SK-N-SH (cell line): ENCODE measurements around the gene UBASH3B. TPM values are rescaled to one million over a fixed set of nuclear protein-coding genes. Genes with fewer than 3 reads are reported as not detected.

Experiments
- CTCF ChIA-PET: fragments of 300-600, 350-600 bp; formaldehyde crosslinking; extraction: SDS; loops from one replicate; lab custom pipeline; 2021; lab: Yijun Ruan, JAX
- POLR2A ChIA-PET: fragments of 350-600 bp; sonication (Branson Sonifier 250); formaldehyde crosslinking; extraction: SDS; loops from one replicate; lab custom pipeline; 2020; ENCODE audit warnings: antibody characterized with exemption, inconsistent platforms; lab: Yijun Ruan, JAX
- DNase-seq: peaks from one replicate; pipeline ENCODE4 v3.0.0; 2012
- H2AFZ ChIP-seq: fragments of 200-600 bp; sonication (generic); 2 replicates; pipeline ENCODE4 v1.8.1; 2016; ENCODE audit warnings: antibody characterized with exemption, mild to moderate bottlenecking, low read depth
- H3F3A ChIP-seq: fragments of 200-600 bp; sonication (generic); replicated peaks from 2 replicates; pipeline ENCODE3; 2016; ENCODE audit warnings: antibody characterized with exemption, mild to moderate bottlenecking; ENCODE audit not compliant: insufficient read depth
- H3K27ac ChIP-seq, 2 experiments: fragments of 200-500 bp in 1 of 2; fragments of 200-600 bp in 1 of 2; sonication (Bioruptor generic) in 1 of 2; sonication (generic), shearing (Covaris generic) in 1 of 2; 2 replicates each; pipeline versions ENCODE4 v1.5.1 to v1.6.1; 2014 to 2016; ENCODE audit warnings: low read depth in 2 of 2, inconsistent platforms in 1 of 2, low read length in 1 of 2, mild to moderate bottlenecking in 1 of 2, mixed read lengths in 1 of 2
- H3K27me3 ChIP-seq: fragments of 200-600 bp; sonication (generic), shearing (Covaris generic); 2 replicates; pipeline ENCODE4 v1.6.1; 2016; ENCODE audit warnings: mixed run types; ENCODE audit not compliant: insufficient read depth
- H3K36me3 ChIP-seq, 2 experiments: fragments of 200-500 bp in 1 of 2; fragments of 200-600 bp in 1 of 2; sonication (Bioruptor generic) in 1 of 2; sonication (generic) in 1 of 2; replicated peaks in 1 of 2; 2 replicates each; pipeline versions ENCODE3 to v1.5.1; 2014 to 2016; ENCODE audit warnings: low read length in 1 of 2, mild to moderate bottlenecking in 1 of 2; ENCODE audit not compliant: insufficient read depth in 2 of 2, control insufficient read depth in 1 of 2
- H3K4me1 ChIP-seq, 2 experiments: fragments of 200-500 bp in 1 of 2; fragments of 200-600 bp in 1 of 2; sonication (Bioruptor generic) in 1 of 2; sonication (generic), shearing (Covaris generic) in 1 of 2; 2 replicates each; pipeline versions ENCODE4 v1.5.1 to v1.6.1; 2014 to 2016; ENCODE audit warnings: low read depth in 1 of 2, low read length in 1 of 2, mixed run types in 1 of 2; ENCODE audit not compliant: insufficient read depth in 2 of 2, control insufficient read depth in 1 of 2
- H3K4me2 ChIP-seq: fragments of 200-600 bp; sonication (generic), shearing (Covaris generic); 2 replicates; pipeline ENCODE4 v1.6.1; 2017; ENCODE audit warnings: mixed run types
- H3K4me3 ChIP-seq, 2 experiments: fragments of 200-500 bp in 1 of 2; fragments of 200-600 bp in 1 of 2; sonication (Bioruptor generic) in 1 of 2; sonication (generic), shearing (Covaris generic) in 1 of 2; 2 replicates each; pipeline versions ENCODE4 v1.5.1 to v1.8.1; 2014 to 2016; ENCODE audit warnings: low read depth in 2 of 2, inconsistent platforms in 1 of 2, low read length in 1 of 2, mild to moderate bottlenecking in 1 of 2, mixed read lengths in 1 of 2, moderate library complexity in 1 of 2
- H3K79me2 ChIP-seq: fragments of 200-600 bp; sonication (generic); 2 replicates; pipeline ENCODE4 v1.8.1; 2017; ENCODE audit warnings: mild to moderate bottlenecking; ENCODE audit not compliant: insufficient read depth
- H3K9ac ChIP-seq: fragments of 200-600 bp; sonication (generic); 2 replicates; pipeline ENCODE4 v1.6.1; 2017; ENCODE audit warnings: mixed run types
- H3K9me2 ChIP-seq: fragments of 200-600 bp; sonication (generic); 2 replicates; pipeline ENCODE4 v1.6.1; 2017; ENCODE audit warnings: mixed run types
- H3K9me3 ChIP-seq: fragments of 200-600 bp; sonication (generic); 2 replicates; pipeline ENCODE4 v1.6.1; 2017; ENCODE audit warnings: mixed run types, mild to moderate bottlenecking, moderate library complexity
- H4K20me1 ChIP-seq: fragments of 200-600 bp; sonication (generic); 2 replicates; pipeline ENCODE4 v1.6.1; 2017; ENCODE audit warnings: mild to moderate bottlenecking, mixed run types; ENCODE audit not compliant: insufficient read depth
- EP300 ChIP-seq, 2 experiments: IDR thresholded peaks; 2 replicates each; pipeline versions ENCODE4 v1.4.0 to v1.6.1; 2012; ENCODE audit warnings: borderline replicate concordance in 1 of 2, low read depth in 1 of 2, low read length in 1 of 2
- EZH2phosphoT487 ChIP-seq: fragments of 200-600 bp; sonication (generic); IDR thresholded peaks from 2 replicates; pipeline ENCODE4 v1.6.1; 2017; ENCODE audit warnings: low read depth, mixed run types, mild to moderate bottlenecking, antibody characterized with exemption, moderate library complexity, borderline replicate concordance
- FOSL2 ChIP-seq: IDR thresholded peaks from 2 replicates; pipeline ENCODE4 v1.4.0; 2012; ENCODE audit warnings: low read depth, mild to moderate bottlenecking, moderate library complexity, borderline replicate concordance
- FOXJ3 ChIP-seq: sonication (generic); formaldehyde crosslinking; IDR thresholded peaks from 2 replicates; pipeline ENCODE4 v1.5.1; 2020; ENCODE audit warnings: mild to moderate bottlenecking, missing genetic modification reagents
- MEF2A ChIP-seq: IDR thresholded peaks from 2 replicates; pipeline ENCODE4 v1.4.0; 2012; ENCODE audit warnings: low read depth, borderline replicate concordance
- MXI1 ChIP-seq: IDR thresholded peaks from 2 replicates; pipeline ENCODE4 v1.6.1; 2012; ENCODE audit warnings: mild to moderate bottlenecking, low read depth, low read length, improper control_type of control experiment
- RCOR1 ChIP-seq: fragments of 150-350 bp; IDR thresholded peaks from 2 replicates; pipeline ENCODE4 v1.6.1; 2017; ENCODE audit warnings: antibody characterized with exemption, low read length
- RXRA ChIP-seq: IDR thresholded peaks from 2 replicates; pipeline ENCODE4 v1.4.0; 2012; ENCODE audit warnings: low read depth, mild to moderate bottlenecking, borderline replicate concordance
- SIN3A ChIP-seq: IDR thresholded peaks from 2 replicates; pipeline ENCODE4 v1.6.1; 2012; ENCODE audit warnings: low read depth, mild to moderate bottlenecking, low read length, moderate library complexity, borderline replicate concordance
- TEAD4 ChIP-seq: IDR thresholded peaks from 2 replicates; pipeline ENCODE4 v1.4.0; 2012; ENCODE audit warnings: mild to moderate bottlenecking, borderline replicate concordance; ENCODE audit not compliant: insufficient read depth
- YY1 ChIP-seq: IDR thresholded peaks from 2 replicates; pipeline ENCODE4 v1.4.0; 2012; ENCODE audit warnings: low read depth, mild to moderate bottlenecking
- WGBS: methylation state at CpG from one replicate; pipeline ENCODE4 v1.1.6; 2017; ENCODE audit warnings: low lambda C conversion rate; 5-methylcytosine and 5-hydroxymethylcytosine counted together
- polyA plus RNA-seq, 3 experiments: library from polyadenylated mRNA; depleted of rRNA; stranded (reverse); fragments of >200 nt; gene quantifications; 2 replicates each; pipeline ENCODE4 v1.2.3, GENCODE V29; 2012
- TF ChIP-seq, protein P1 (sequence below): fragments of 150-350 bp; IDR thresholded peaks from 2 replicates; pipeline ENCODE4 v1.6.1; 2017; ENCODE audit warnings: antibody characterized with exemption, low read length, low read depth, borderline replicate concordance
- TF ChIP-seq, protein P2 (sequence below): IDR thresholded peaks from 2 replicates; pipeline ENCODE4 v1.4.0; 2012; ENCODE audit warnings: low read depth, borderline replicate concordance
- TF ChIP-seq, protein P3 (sequence below): IDR thresholded peaks from 2 replicates; pipeline ENCODE4 v1.4.0; 2012; ENCODE audit warnings: low read depth, borderline replicate concordance
- TF ChIP-seq, protein P4 (sequence below): fragments of 200-600 bp; sonication (generic); IDR thresholded peaks from 2 replicates; pipeline ENCODE4 v1.6.1; 2017; ENCODE audit warnings: antibody characterized with exemption, mild to moderate bottlenecking, moderate library complexity
- TF ChIP-seq, protein P5 (sequence below): fragments of 150-350 bp; IDR thresholded peaks from 2 replicates; pipeline ENCODE4 v1.6.1; 2016; ENCODE audit warnings: mild to moderate bottlenecking, low read depth, low read length
- TF ChIP-seq, protein P6 (sequence below): IDR thresholded peaks from 2 replicates; pipeline ENCODE4 v1.4.0; 2012; ENCODE audit warnings: low read depth

UBASH3B gene
- polyA plus RNA-seq, 1 of the 3 experiments (the other 2 are of a cell fraction), result 10.4 TPM

DNA sequence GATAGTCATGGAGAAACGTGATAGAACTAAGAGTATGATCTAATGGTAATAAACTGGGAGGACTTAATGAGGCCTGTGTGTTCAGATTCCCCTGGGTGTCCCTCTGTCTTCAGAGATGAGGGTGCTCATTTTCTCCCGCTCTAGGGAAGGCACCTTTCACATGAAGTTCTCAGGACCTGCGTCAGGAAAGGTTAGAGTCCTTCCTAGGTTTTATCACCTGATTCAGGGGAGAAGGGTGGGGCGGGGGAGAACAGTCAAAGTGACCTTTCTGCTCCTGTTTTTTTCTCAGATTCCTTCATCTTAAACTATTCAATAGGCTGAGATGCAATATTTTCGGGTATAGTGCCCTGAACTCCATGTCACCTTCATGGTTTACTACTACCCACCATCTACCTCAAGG is 160.4 kb downstream of the UBASH3B start (continued):
- TF ChIP-seq, protein P1, sequence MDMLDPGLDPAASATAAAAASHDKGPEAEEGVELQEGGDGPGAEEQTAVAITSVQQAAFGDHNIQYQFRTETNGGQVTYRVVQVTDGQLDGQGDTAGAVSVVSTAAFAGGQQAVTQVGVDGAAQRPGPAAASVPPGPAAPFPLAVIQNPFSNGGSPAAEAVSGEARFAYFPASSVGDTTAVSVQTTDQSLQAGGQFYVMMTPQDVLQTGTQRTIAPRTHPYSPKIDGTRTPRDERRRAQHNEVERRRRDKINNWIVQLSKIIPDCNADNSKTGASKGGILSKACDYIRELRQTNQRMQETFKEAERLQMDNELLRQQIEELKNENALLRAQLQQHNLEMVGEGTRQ, result no peak
- TF ChIP-seq, protein P2, sequence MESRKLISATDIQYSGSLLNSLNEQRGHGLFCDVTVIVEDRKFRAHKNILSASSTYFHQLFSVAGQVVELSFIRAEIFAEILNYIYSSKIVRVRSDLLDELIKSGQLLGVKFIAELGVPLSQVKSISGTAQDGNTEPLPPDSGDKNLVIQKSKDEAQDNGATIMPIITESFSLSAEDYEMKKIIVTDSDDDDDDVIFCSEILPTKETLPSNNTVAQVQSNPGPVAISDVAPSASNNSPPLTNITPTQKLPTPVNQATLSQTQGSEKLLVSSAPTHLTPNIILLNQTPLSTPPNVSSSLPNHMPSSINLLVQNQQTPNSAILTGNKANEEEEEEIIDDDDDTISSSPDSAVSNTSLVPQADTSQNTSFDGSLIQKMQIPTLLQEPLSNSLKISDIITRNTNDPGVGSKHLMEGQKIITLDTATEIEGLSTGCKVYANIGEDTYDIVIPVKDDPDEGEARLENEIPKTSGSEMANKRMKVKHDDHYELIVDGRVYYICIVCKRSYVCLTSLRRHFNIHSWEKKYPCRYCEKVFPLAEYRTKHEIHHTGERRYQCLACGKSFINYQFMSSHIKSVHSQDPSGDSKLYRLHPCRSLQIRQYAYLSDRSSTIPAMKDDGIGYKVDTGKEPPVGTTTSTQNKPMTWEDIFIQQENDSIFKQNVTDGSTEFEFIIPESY, result no peak
- TF ChIP-seq FOSL2 (no peak), MEF2A (no peak), EZH2phosphoT487 (no peak)

DNA sequence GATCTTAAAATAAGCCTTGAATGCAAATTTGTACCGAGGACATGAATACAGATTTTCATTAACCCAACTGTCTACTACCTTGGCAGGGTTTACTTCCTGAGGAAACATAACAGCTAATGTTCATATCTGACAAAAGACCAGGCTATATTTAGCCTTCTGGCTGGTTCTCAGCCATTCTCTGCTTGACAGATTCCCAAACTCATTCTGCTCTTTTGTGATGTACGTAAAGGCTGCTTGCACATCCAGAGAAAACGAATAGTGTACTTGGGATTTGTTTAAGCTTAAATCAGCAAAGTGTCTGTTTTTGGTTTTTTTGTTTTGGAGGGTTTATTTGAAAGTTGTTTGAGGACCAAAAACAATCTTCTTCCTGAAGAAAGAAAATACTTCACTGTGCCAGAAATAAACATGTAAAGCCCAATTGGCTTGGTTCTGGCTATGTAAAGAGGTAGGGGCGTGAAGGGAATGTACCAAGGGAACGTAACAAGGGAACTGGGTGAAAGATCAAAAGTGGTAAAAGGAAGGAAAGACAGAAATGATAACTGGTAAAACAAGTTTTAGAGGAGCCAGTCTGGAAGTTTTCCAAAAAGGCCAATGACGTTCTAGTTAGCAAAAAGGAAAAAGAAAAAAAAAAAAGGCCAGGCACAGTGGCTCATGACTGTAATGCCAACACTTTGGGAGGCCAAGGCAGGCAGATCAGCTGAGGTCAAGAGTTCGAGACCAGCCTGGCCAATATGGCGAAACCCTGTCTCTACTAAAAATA is 161.4 kb downstream of the UBASH3B start:
- no peaks in the 10 kb centered on the region for H3K79me2 ChIP-seq
- no peaks in the 10 kb centered on the region for H3F3A ChIP-seq
- ChIA-PET CTCF (interaction anchor here (0.6 to 7.9 kb wide), 8 partner anchors 18 to 209 kb away, joined by 3 to 68 read pairs (median 3); no protein-coding TSS in a partner anchor), POLR2A (no interaction called here)
- no peaks in the 10 kb centered on the region for H4K20me1 ChIP-seq
- H2AFZ ChIP-seq, result no peak overlapping the region
- no peak overlapping the region for H3K9ac ChIP-seq
- 93% methylated on average over 8 of the region's 8 CpGs for WGBS
- no peaks in the 10 kb centered on the region for H3K9me2 ChIP-seq
- no peaks in the 10 kb centered on the region for H3K9me3 ChIP-seq
- H3K27me3 ChIP-seq, result no peaks in the 10 kb centered on the region
- no peak for DNase-seq
- H3K4me1 ChIP-seq, result no peaks in the 10 kb centered on the region; a peak in 1 of 4 replicates
- no peak overlapping the region for H3K27ac ChIP-seq
- no peak overlapping the region for H3K4me2 ChIP-seq
- peaks cover 0 to 4% of the 10 kb centered on the region in 2 experiments for H3K36me3 ChIP-seq
- H3K4me3 ChIP-seq, result no peak overlapping the region
- TF ChIP-seq, protein P3, sequence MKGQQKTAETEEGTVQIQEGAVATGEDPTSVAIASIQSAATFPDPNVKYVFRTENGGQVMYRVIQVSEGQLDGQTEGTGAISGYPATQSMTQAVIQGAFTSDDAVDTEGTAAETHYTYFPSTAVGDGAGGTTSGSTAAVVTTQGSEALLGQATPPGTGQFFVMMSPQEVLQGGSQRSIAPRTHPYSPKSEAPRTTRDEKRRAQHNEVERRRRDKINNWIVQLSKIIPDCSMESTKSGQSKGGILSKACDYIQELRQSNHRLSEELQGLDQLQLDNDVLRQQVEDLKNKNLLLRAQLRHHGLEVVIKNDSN, result no peak
- TF ChIP-seq MXI1 (no peak), RCOR1 (no peak), SIN3A (no peak), TEAD4 (no peak), FOXJ3 (no peak), EP300 (IDR thresholded peaks at IDR 0.05; ENCODE audit: borderline replicate concordance in 1 of 2, low read depth in 1 of 2, low read length in 1 of 2) (no peak), EZH2phosphoT487 (no peak), RXRA (no peak), FOSL2 (no peak), YY1 (no peak)
- TF ChIP-seq, protein P4, sequence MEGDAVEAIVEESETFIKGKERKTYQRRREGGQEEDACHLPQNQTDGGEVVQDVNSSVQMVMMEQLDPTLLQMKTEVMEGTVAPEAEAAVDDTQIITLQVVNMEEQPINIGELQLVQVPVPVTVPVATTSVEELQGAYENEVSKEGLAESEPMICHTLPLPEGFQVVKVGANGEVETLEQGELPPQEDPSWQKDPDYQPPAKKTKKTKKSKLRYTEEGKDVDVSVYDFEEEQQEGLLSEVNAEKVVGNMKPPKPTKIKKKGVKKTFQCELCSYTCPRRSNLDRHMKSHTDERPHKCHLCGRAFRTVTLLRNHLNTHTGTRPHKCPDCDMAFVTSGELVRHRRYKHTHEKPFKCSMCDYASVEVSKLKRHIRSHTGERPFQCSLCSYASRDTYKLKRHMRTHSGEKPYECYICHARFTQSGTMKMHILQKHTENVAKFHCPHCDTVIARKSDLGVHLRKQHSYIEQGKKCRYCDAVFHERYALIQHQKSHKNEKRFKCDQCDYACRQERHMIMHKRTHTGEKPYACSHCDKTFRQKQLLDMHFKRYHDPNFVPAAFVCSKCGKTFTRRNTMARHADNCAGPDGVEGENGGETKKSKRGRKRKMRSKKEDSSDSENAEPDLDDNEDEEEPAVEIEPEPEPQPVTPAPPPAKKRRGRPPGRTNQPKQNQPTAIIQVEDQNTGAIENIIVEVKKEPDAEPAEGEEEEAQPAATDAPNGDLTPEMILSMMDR, result no peak
- TF ChIP-seq, protein P5, sequence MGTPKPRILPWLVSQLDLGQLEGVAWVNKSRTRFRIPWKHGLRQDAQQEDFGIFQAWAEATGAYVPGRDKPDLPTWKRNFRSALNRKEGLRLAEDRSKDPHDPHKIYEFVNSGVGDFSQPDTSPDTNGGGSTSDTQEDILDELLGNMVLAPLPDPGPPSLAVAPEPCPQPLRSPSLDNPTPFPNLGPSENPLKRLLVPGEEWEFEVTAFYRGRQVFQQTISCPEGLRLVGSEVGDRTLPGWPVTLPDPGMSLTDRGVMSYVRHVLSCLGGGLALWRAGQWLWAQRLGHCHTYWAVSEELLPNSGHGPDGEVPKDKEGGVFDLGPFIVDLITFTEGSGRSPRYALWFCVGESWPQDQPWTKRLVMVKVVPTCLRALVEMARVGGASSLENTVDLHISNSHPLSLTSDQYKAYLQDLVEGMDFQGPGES, result no peak
- TF ChIP-seq, protein P6, sequence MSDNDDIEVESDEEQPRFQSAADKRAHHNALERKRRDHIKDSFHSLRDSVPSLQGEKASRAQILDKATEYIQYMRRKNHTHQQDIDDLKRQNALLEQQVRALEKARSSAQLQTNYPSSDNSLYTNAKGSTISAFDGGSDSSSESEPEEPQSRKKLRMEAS, result no peak
- TF ChIP-seq, protein P2, result no peak
- TF ChIP-seq, protein P1, result no peak
